Activated naive CD8-positive, alpha-beta T cell treated with anti-CD3 and anti-CD28 coated beads, Interleukin-2, amount 10 ng/mL, durations not matched to agents 7 days and 5 days (primary cell): ENCODE measurements around the gene FSTL3. TPM values are rescaled to one million over a fixed set of nuclear protein-coding genes. Genes with fewer than 3 reads are reported as not detected.
"Not testable (repeated sequence)": the region's sequence is repeated elsewhere in the genome, so short reads cannot be mapped to it uniquely, and the experiment has no call there.

Experiments used
- ATAC-seq: fragments of 150-1000 bp; cut with Tn5 transposase; one replicate; pipeline ENCODE4 v1.10.0; 2021; ENCODE audit warnings: low read depth, moderate library complexity
- POLR2A ChIA-PET: fragments of 350-600 bp; sonication (Branson Sonifier 250); formaldehyde crosslinking; loops from one replicate; lab custom pipeline; 2021; ENCODE audit warnings: antibody characterized with exemption; lab: Charles Lee
- DNase-seq: peaks from one replicate; pipeline ENCODE4 v3.0.0; 2021
- H3K27ac Mint-ChIP-seq: one replicate; pipeline ENCODE4 v1.8.0; 2022; ENCODE audit warnings: mild to moderate bottlenecking, mixed read lengths
- H3K27me3 Mint-ChIP-seq: one replicate; pipeline ENCODE4 v1.8.0; 2022; ENCODE audit warnings: mild to moderate bottlenecking, moderate library complexity, mixed read lengths
- H3K36me3 Mint-ChIP-seq: one replicate; pipeline ENCODE4 v1.8.0; 2021; ENCODE audit warnings: mild to moderate bottlenecking, mixed read lengths
- H3K4me1 Mint-ChIP-seq: one replicate; pipeline ENCODE4 v1.8.0; 2021; ENCODE audit warnings: mixed read lengths
- H3K4me3 Mint-ChIP-seq: one replicate; pipeline ENCODE4 v1.8.0; 2022; ENCODE audit warnings: mild to moderate bottlenecking, moderate library complexity, mixed read lengths
- H3K9me3 Mint-ChIP-seq: one replicate; pipeline ENCODE4 v1.8.0; 2021; ENCODE audit warnings: mixed read lengths
- total RNA-seq, 2 experiments: library from RNA; stranded (reverse); gene quantifications; one replicate each; pipeline ENCODE4 v1.2.3, GENCODE V29; 2021

Gene FSTL3
- 1 to 10 TPM; 2.6 to 2.9 TPM for total RNA-seq

- POLR2A ChIA-PET = interaction anchor here (1.1 to 2.0 kb wide), 2 partner anchors 13 to 16 kb away, joined by 5 to 7 read pairs; partner anchors contain the start of gene RNF126
- Mint-ChIP-seq H3K27me3 (peaks cover 22% of the 10 kb centered on the region), H3K36me3 (no peaks in the 10 kb centered on the region), H3K27ac (no peak within 1 kb of the TSS), H3K4me3 (no peak within 1 kb of the TSS), H3K9me3 (no peaks in the 10 kb centered on the region), H3K4me1 (no peaks in the 10 kb centered on the region)
- DNase-seq (no peak), ATAC-seq (no peak)
Measured at GRCh38 chr19:676339-677105, at the start of gene FSTL3. FSTL3 (plus strand) TSS chr19:676392; CDS start chr19:676424, 32 bp downstream.

DNA sequence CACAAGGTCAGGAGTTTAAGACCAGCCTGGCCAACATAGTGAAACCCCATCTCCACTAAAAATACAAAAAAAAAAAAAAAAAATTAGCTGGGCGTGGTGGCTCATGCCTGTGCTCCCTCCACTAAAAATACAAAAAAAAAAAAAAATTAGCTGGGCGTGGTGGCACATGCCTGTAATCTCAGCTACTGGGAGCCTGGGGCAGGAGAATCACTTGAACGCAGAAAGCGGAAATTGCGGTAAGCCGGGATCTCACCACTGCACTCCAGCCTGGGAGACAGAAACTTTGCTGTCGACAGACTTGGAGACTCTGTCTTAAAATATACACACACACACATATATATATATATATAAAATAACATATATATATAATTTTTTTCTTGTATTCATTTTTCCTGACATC lies 49.6 kb upstream of the FSTL3 start:
- H3K27ac Mint-ChIP-seq, H3K36me3 Mint-ChIP-seq, H3K4me3 Mint-ChIP-seq: not testable (repeated sequence)

DNA sequence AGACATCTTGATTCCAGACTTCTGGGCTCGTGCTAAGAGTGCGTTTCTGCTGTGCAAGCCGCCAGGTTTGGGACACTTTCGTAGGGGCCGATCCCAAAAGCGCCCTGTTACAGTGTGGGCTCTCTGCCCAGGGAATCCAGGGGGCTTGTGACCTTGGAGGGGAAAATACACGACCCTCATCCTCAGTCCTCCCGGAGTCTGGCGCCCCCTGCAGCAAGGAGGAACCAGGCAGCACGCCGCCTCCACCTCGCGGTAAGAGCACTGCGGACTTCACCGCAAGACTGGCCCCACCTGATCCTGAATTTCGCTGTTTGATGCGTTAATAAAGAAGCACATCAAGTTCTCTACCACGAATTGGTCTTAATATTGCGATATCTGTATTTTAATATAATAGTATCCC lies 48.0 kb upstream of the FSTL3 start:
- no peak overlapping the region for H3K27ac Mint-ChIP-seq
- H3K9me3 Mint-ChIP-seq = no peaks in the 10 kb centered on the region

More for the DNA sequence above, 49.6 kb upstream of the FSTL3 start:
- H3K27me3 Mint-ChIP-seq, H3K9me3 Mint-ChIP-seq, H3K4me1 Mint-ChIP-seq, ATAC-seq, DNase-seq: not testable (repeated sequence)
- POLR2A ChIA-PET = interaction anchor here (0.6 kb wide), 2 partner anchors 39 to 1729 kb away, joined by 3 to 4 read pairs; no protein-coding TSS in a partner anchor

DNA sequence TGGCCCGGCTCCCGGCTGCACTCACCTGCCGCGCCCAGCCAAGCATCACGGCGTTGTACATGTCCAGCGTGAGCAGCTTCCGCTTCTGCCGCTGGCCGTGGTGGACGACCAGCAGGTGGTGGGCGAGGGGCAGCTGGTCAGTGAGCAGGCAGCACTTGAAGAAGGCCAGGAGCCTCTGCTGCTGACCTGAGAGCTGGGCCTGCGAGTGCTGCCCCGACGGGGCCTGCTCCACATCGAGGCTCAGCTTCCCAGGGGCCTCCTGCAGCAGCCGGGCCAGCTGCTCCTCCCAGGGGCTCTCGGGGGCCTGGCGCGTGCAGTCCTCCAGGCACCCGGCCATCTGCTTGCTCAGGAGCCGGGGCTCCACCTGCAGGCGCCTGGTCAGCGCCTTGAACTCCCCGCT lies 46.7 kb upstream of the FSTL3 start:
- POLR2A ChIA-PET = not testable (repeated sequence)

More for the DNA sequence above, 48.0 kb upstream of the FSTL3 start:
- no peak for ATAC-seq
- H3K36me3 Mint-ChIP-seq = peaks cover 9% of the 10 kb centered on the region
- H3K27me3 Mint-ChIP-seq = no peaks in the 10 kb centered on the region
- DNase-seq = no peak
- peaks cover 6% of the 10 kb centered on the region for H3K4me1 Mint-ChIP-seq
- POLR2A ChIA-PET = no interaction called here
- no peak overlapping the region for H3K4me3 Mint-ChIP-seq

DNA sequence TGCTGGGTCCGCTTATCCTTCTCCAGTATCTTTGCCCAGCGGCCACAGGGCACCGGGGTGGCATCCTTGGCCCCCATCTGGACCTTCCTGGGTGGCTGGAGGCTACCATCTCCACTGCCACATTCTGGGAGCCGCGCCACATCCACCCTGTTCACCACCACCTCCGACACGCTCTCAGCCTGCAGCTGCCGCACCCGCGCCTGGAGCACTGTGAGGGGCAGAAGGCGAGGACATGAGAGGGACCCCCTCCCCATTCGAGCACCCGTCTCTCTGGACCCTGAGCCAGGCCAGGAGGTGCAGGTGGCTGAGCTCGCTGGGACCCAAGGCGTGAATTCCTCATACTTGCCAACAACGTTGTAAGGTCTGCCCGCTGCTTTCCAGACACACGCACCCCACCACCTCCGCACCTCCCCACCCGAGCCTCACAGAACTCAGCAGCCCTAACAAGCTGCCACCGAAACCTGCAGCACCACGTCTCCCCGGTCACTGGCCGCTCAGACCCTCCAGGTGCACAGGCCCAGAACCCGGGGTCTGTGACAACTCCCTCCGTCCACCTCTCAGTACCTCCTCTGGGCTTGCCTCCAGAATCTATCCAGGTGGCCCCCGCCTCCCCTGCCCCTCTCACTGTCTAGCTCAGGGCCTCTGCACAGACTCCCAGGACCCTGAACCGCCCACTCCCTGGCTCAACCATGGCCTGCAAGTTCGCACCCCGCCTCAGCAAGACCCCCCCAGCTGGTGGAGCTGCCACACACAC lies 46.1 kb upstream of the FSTL3 start:
- no peak for DNase-seq
- POLR2A ChIA-PET = no interaction called here
- Mint-ChIP-seq H3K36me3 (peaks cover 9% of the 10 kb centered on the region), H3K9me3 (no peaks in the 10 kb centered on the region), H3K4me3 (no peak overlapping the region), H3K27me3 (no peaks in the 10 kb centered on the region), H3K27ac (no peak overlapping the region), H3K4me1 (peaks cover 11% of the 10 kb centered on the region)
- ATAC-seq = no peak

More for the DNA sequence above, 46.7 kb upstream of the FSTL3 start:
- peaks cover 11% of the 10 kb centered on the region for H3K4me1 Mint-ChIP-seq
- not testable (repeated sequence) for ATAC-seq, DNase-seq, H3K36me3 Mint-ChIP-seq, H3K9me3 Mint-ChIP-seq, H3K27ac Mint-ChIP-seq, H3K4me3 Mint-ChIP-seq, H3K27me3 Mint-ChIP-seq

DNA sequence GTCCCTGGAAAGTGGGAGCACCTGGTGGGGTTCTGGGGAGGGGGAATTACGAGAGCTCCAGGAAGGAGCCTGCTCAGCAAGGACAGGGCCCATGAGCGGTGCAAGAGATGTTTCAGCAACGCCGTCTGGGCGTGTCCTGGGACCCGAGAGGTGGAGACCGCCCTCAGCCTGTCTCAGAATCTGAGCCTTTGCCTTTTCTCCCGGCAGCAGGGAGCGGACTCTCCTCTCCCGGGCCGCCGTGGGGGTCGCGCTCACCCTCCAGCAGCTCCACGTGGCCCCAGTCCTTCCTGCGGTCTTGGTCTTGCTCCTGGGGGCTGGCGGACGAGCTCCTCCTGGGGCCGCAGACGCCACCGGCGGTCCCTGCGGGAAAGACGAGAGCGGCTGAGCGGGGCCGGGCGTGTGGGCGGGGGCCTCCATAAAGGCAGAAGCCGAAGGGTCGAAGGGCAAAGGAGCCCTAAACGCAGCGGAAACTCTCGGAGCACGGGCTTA lies 43.6 kb upstream of the FSTL3 start:
- POLR2A ChIA-PET = interaction anchor here (0.8 to 1.4 kb wide), 4 partner anchors 27 to 100 kb away, joined by 3 to 4 read pairs (median 3); no protein-coding TSS in a partner anchor
- Mint-ChIP-seq H3K4me3 (peak overlapping the region; percentile 87), H3K27ac (peak overlapping the region; percentile 94), H3K4me1 (peaks cover 9% of the 10 kb centered on the region), H3K9me3 (no peaks in the 10 kb centered on the region), H3K27me3 (no peaks in the 10 kb centered on the region), H3K36me3 (peaks cover 6% of the 10 kb centered on the region)
- ATAC-seq (peak; percentile 24), DNase-seq (no peak)

DNA sequence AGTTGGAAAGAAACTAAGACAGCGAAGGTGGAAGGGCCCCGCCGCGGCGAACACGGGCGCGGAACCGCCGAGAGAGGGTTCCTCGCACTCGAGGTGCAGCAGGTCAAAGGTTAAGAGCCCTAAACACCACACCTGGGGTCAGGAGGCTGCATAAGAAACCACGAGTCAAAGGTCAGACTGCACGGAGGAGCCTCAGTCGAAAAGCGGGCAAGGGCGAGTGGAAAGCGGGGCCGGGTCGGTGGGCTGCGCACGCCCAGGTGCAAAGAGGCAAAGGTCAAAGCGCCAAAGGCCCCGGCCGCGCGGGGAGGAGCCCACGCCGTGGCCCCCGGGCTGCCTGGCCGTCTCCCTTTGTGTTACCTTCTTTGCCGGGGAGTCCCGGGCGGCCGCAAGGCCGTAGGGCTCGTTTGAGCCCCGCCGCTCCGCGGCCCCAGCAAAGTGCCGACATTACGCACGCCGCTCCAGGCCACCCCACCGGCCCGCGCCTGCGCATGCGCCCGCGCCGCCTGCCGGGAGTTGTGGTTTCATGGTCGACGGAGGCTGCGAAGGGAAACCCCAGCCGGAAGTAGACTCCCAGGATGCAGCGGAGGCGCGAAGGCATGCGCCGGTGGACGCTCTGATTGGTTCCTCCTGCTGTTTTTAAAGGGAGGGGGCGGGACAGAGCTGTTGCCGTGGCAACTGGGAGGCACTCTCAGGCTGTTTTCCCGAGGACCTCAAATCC lies 43.0 kb upstream of the FSTL3 start, which contains the start of gene POLRMT:
Gene POLRMT, minus strand, starts transcription at position 470 of the 718 bp plus-strand sequence. Its CDS starts 25 bp downstream, at position 445.
- no peaks in the 10 kb centered on the region for H3K27me3 Mint-ChIP-seq

DNA sequence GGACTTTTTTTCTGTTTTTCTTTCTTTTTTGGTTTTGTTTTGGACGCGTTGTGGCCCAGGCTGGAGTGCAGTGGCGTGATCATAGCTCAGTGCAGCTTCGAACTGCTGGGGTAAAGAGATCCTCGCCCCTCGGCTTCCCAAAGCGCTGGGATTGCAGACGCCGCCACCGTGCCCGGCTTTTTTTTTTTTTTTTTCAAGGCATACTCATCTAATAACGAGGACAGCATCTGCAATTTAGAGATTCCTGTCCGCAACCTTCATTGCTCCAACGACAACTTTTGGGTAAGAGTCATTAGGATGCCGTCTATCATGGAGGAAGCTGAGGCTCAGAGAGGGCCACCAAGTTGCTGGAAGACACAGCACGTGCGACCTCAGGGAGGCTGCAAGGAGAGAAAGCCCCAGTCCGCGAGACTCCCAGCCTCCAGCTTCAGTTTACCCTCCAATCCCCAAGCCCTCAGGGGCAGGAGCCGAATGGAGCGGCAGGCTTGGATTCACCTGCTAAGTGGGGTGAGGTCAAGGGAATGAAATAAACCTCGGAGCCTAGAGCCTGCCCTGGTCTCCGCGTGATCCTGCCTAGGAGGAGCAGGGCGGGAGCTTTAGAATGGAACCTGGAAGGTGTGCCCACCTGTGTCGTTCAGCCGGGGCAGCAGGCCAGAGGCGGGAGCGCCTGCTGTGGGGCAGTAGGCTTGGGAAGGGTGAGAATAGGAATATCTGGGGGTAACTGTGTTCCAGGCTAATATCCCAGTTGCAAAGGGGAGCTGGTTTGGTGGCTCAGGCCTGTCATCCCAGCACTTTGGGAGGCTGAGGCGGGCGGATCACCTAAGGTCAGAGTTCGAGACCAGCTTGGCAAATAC lies 42.2 kb upstream of the FSTL3 start:
- Mint-ChIP-seq H3K27me3 (no peaks in the 10 kb centered on the region), H3K36me3 (peaks cover 3% of the 10 kb centered on the region), H3K4me3 (peak overlapping the region; percentile 87), H3K27ac (peak overlapping the region; percentile 77), H3K4me1 (peaks cover 7% of the 10 kb centered on the region), H3K9me3 (no peaks in the 10 kb centered on the region)
- POLR2A ChIA-PET = interaction anchor here (0.7 to 1.4 kb wide), 14 partner anchors 11 to 635 kb away, joined by 3 to 15 read pairs (median 3); partner anchors contain the start of genes CDC34, CIRBP and RNF126
- ATAC-seq (peak; percentile 1), DNase-seq (no peak)

More for the DNA sequence above, 43.0 kb upstream of the FSTL3 start, which contains the start of gene POLRMT:
- H3K36me3 Mint-ChIP-seq = peaks cover 6% of the 10 kb centered on the region
- POLR2A ChIA-PET = interaction anchor here (0.7 to 1.4 kb wide), 10 partner anchors 12 to 127 kb away, joined by 3 to 15 read pairs (median 3); partner anchors contain the start of gene RNF126
- H3K4me3 Mint-ChIP-seq = peak within 1 kb of the TSS; percentile 87
- no peaks in the 10 kb centered on the region for H3K9me3 Mint-ChIP-seq
- peaks cover 9% of the 10 kb centered on the region for H3K4me1 Mint-ChIP-seq
- H3K27ac Mint-ChIP-seq = peak within 1 kb of the TSS; percentile 94
- ATAC-seq = peak; percentile 95
- DNase-seq = peak; percentile 95

DNA sequence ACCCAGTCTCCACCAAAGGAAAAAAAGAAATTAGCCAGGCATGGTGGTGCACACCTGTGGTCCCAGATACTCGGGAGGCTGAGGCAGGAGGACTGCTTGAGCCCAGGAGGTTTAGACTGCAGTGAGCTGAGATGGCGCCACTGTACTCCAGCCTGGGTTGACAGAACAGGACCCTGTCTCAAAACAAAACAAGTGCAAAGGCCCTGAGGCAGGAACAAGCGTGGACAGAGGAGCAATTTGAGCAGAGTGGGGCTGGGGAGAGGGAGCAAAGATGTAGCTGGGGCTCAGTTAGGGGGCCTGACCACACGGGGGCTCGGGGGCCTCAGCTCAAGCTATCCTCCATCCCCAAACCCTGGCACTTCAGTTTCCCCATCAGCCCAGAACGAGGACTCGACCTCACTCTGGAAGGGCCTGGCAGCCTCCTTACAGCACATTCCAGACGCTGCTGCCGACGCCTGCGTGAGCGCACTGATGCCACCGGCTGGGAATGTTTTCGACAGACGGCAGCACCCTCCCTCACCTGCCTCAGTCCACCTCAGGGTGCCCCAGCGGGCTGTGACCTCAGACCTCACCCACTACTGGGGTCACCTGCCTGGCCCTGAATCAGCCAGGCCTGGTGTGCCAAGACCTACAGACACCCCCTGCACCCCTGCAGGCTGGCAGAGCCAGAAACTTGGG lies 41.1 kb upstream of the FSTL3 start:
- H3K4me3 Mint-ChIP-seq = no peak overlapping the region

DNA sequence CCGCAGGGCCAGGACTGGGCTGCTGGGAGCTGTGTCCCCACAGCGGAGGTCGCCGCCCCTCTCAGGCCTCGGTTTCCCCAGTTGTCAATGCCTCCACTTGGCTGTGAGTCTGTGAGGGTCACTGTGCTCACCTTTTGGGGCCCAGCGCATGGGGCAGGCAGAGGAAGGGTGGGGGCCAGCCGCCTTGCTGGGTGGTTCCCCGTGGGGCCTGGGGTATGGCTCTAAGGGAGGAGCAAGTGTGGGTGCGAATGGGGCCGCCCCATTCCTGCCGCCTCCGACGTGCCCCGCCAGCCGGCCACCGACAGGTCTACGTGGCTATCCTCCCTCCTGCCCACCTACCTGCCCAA lies 37.3 kb upstream of the FSTL3 start:
- Mint-ChIP-seq H3K36me3 (no peaks in the 10 kb centered on the region), H3K4me1 (peaks cover 6% of the 10 kb centered on the region), H3K27me3 (peaks cover 2% of the 10 kb centered on the region), H3K9me3 (no peaks in the 10 kb centered on the region), H3K27ac (no peak overlapping the region), H3K4me3 (peak overlapping the region; percentile 88)
- DNase-seq (no peak), ATAC-seq (no peak)
- POLR2A ChIA-PET = no interaction called here

More for the DNA sequence above, 41.1 kb upstream of the FSTL3 start:
- H3K27ac Mint-ChIP-seq = no peak overlapping the region
- H3K36me3 Mint-ChIP-seq = peaks cover 2% of the 10 kb centered on the region
- H3K27me3 Mint-ChIP-seq = peaks cover 2% of the 10 kb centered on the region
- DNase-seq = no peak
- POLR2A ChIA-PET = interaction anchor here (1.0 to 1.1 kb wide), 2 partner anchors 21 to 634 kb away, joined by 3 read pairs; partner anchors contain the start of gene CIRBP
- no peaks in the 10 kb centered on the region for H3K9me3 Mint-ChIP-seq
- H3K4me1 Mint-ChIP-seq = peaks cover 10% of the 10 kb centered on the region
- ATAC-seq = no peak

GRCh38 chr19:639253-640160 lies 36.7 kb upstream of the FSTL3 start, which contains the start of gene FGF22:
FGF22 (plus strand) TSS chr19:639879; CDS start chr19:639926, 47 bp downstream.
- DNase-seq = peak; percentile 95
- ATAC-seq = peak; percentile 90

More at GRCh38 chr19:639253-640160, 36.7 kb upstream of the FSTL3 start, which contains the start of gene FGF22:
- H3K27me3 Mint-ChIP-seq = peaks cover 2% of the 10 kb centered on the region
- POLR2A ChIA-PET = no interaction called here
- H3K4me3 Mint-ChIP-seq = peak within 1 kb of the TSS; percentile 88
- H3K4me1 Mint-ChIP-seq = peaks cover 5% of the 10 kb centered on the region
- peak within 1 kb of the TSS; percentile 61 for H3K27ac Mint-ChIP-seq
- no peaks in the 10 kb centered on the region for H3K36me3 Mint-ChIP-seq
- H3K9me3 Mint-ChIP-seq = no peaks in the 10 kb centered on the region
